Heart left ventricle (tissue), 16 donors: ENCODE measurements around the gene ADCY5. TPM values are rescaled to one million over a fixed set of nuclear protein-coding genes. Genes with fewer than 3 reads are reported as not detected.

Source experiments
- ATAC-seq, 4 donors: fragments of 200-7000 bp; cut with Tn5 transposase; one replicate each; pipeline ENCODE4 v1.9.1; 2020 to 2022; ENCODE audit warnings: moderate library complexity in 4 of 4, mild to moderate bottlenecking in 3 of 4, moderate number of reproducible peaks in 1 of 4
- DNase-seq, 5 donors: peaks; one replicate each; pipeline ENCODE4 v3.0.0-alpha.2; 2020
- H3K27ac ChIP-seq, 12 donors: fragments of 200-600 bp; sonication (generic) in 4 of 12; one replicate each; pipeline versions ENCODE4 v1.5.0 to v1.8.0; 2016 to 2022; ENCODE audit warnings: mild to moderate bottlenecking in 2 of 12
- H3K27me3 ChIP-seq, 9 donors: fragments of 200-600 bp; sonication (generic) in 2 of 9; one replicate each; pipeline versions ENCODE4 v1.5.1 to v1.8.0; 2016 to 2022; ENCODE audit warnings: mild to moderate bottlenecking in 3 of 9
- H3K36me3 ChIP-seq, 9 donors: fragments of 200-600 bp; sonication (generic) in 2 of 9; one replicate each; pipeline versions ENCODE4 v1.5.0 to v1.8.0; 2018 to 2022; ENCODE audit warnings: mild to moderate bottlenecking in 2 of 9
- H3K4me1 ChIP-seq, 12 donors: fragments of 200-600 bp; sonication (generic) in 4 of 12; one replicate each; pipeline versions ENCODE4 v1.5.0 to v1.8.0; 2016 to 2022; ENCODE audit warnings: mild to moderate bottlenecking in 3 of 12
- H3K4me3 ChIP-seq, 12 donors: fragments of 200-600 bp; sonication (generic) in 4 of 12; one replicate each; pipeline versions ENCODE4 v1.5.0 to v1.8.0; 2017 to 2022; ENCODE audit warnings: mild to moderate bottlenecking in 9 of 12, moderate library complexity in 4 of 12
- H3K9me3 ChIP-seq, 12 donors: fragments of 200-600 bp; sonication (generic) in 4 of 12; one replicate each; pipeline versions ENCODE4 v1.5.0 to v1.8.0; 2016 to 2022; ENCODE audit warnings: mild to moderate bottlenecking in 1 of 12
- CTCF ChIP-seq, 12 donors: fragments of 200-600 bp; sonication (generic) in 4 of 12; IDR thresholded peaks; one replicate each; pipeline versions ENCODE4 v1.5.0 to v1.8.0; 2018 to 2022; ENCODE audit warnings: antibody characterized with exemption in 12 of 12, mild to moderate bottlenecking in 5 of 12
- POLR2A ChIP-seq, 2 donors: fragments of 450-650 bp; IDR thresholded peaks; one replicate each; pipeline ENCODE4 v1.6.1; 2017; ENCODE audit warnings: antibody characterized with exemption in 2 of 2, mild to moderate bottlenecking in 2 of 2, moderate library complexity in 2 of 2
- WGBS, 4 donors: extraction: QIAGEN DNeasy Blood & Tissue Kit in 2 of 4; methylation state at CpG; one replicate each; pipeline versions ENCODE4 v1.1.5 to v1.1.7; 2013 to 2018; 5-methylcytosine and 5-hydroxymethylcytosine counted together
- intact Hi-C, 10 donors: fragments of 100-400 bp; cut with DNase I; formaldehyde crosslinking; loops; one replicate each; pipeline versions ENCODE4 v1.11.1 to v1.14.2; 2022
- polyA plus RNA-seq, 2 donors: library from polyadenylated mRNA; stranded (reverse); fragments of 200-250 nt; gene quantifications; one replicate each; pipeline ENCODE4 v1.2.3, GENCODE V29; 2013
- total RNA-seq, 9 donors: library from RNA; depleted of rRNA in 2 of 9; stranded (reverse); fragments of >200 nt in 2 of 9; fragmentation: NEBNext Ultra II Directional in 3 of 9; extraction: Animal tissue kit (Norgen Biotek cat#: 25700) in 3 of 9; gene quantifications; one replicate each; pipeline versions ENCODE4 v1.1.0 to v1.2.4, GENCODE V29; 2016 to 2023
- donor health status: ischemic (EF 13 %, LVEDD 7.1; RV severe dilation, severe dysfunction).
- donor health status: healthy with polysubstance abuse.
- donor health status: DM: no; HTN: yes; CAD: no.
- donor health status: DM: no; HTN: no; CAD: no.
- donor health status: ischemic (EF 25% LVEDD 6.9; RV normal size, moderate dysfunction).
- donor health status: ischemic (EF 25% LVEDD 5.7; RV mildly dilated, moderate dysfunction).
- donor health status: healthy.
- donor health status: DM: yes; HTN: yes; CAD: no.
- donor health status: ischemic (EF 35%, LVEDD 5.7; RV mildly dilated, moderate dysfunction).
- donor health status: nonischemic (EF 11% LVEDD 7.7; RV severe dilation, severe dysfunction).
- donor health status: DM: yes; HTN: yes; CAD: no.
- donor health status: PGD.
- donor health status: ischemic (EF 29% LVEDD 5.4; RV normal size, mild dysfunction).
- donor health status: nonischemic (EF 23%, LVEDD 6.1; RV moderate dilation, normal function).

The ADCY5 gene
- total and polyA plus RNA-seq, 11 donors, result 78.5 to 276 (median 167) TPM

GRCh38 chr3:123430266-123430665, 18.6 kb downstream of the ADCY5 start:
- H3K9me3 ChIP-seq, result no peaks in the 10 kb centered on the region
- H3K4me3 ChIP-seq, result no peak overlapping the region
- no peaks in the 10 kb centered on the region for H3K27me3 ChIP-seq
- intact Hi-C loops, result loop anchor here in 1 of 10 donors (5.0 kb wide), 1 partner anchor 88 kb away; no protein-coding TSS in a partner anchor
- DNase-seq, result no peak
- no peaks in the 10 kb centered on the region for H3K36me3 ChIP-seq
- TF ChIP-seq CTCF (IDR thresholded peaks at IDR 0.05), result no peak
- no peak for TF ChIP-seq POLR2A (IDR thresholded peaks at IDR 0.05)
- WGBS, 4 donors, result 62 to 70% (median 68%) methylated on average over 11 of the region's 11 CpGs
- no peak for ATAC-seq
- H3K4me1 ChIP-seq, result peaks cover 0 to 98% (median 55%) of the 10 kb centered on the region in 12 donors
- H3K27ac ChIP-seq, result peak overlapping the region in 7 of 12 donors; percentile 14 to 92 (median 69)

- Histone ChIP-seq H3K9me3 (no peaks in the 10 kb centered on the region), H3K4me1 (peaks cover 0 to 99% (median 60%) of the 10 kb centered on the region in 12 donors), H3K36me3 (no peaks in the 10 kb centered on the region), H3K4me3 (no peak overlapping the region), H3K27me3 (no peaks in the 10 kb centered on the region), H3K27ac (peak overlapping the region in 7 of 12 donors; percentile 14 to 94 (median 78))
- ATAC-seq (no peak), DNase-seq (no peak)
- TF ChIP-seq CTCF (IDR thresholded peaks at IDR 0.05) (no peak), POLR2A (IDR thresholded peaks at IDR 0.05) (no peak)
- intact Hi-C loops, result loop anchor here in 1 of 10 donors (5.0 kb wide), 1 partner anchor 87 kb away; no protein-coding TSS in a partner anchor
- 52 to 63% (median 58%) methylated on average over 6 to 10 of the region's 10 CpGs for WGBS, 4 donors
These were observed 19.3 kb downstream of the ADCY5 start for GRCh38 chr3:123429362-123430125.

GRCh38 chr3:123424999-123425712, 23.7 kb downstream of the ADCY5 start:
- ATAC-seq, result peak; percentile 35 to 62 (median 42)
- Histone ChIP-seq H3K27me3 (no peaks in the 10 kb centered on the region), H3K4me1 (peaks cover 3 to 99% (median 63%) of the 10 kb centered on the region in 12 donors)

More at GRCh38 chr3:123424999-123425712, 23.7 kb downstream of the ADCY5 start:
- TF ChIP-seq POLR2A (IDR thresholded peaks at IDR 0.05), result no peak
- no peak for TF ChIP-seq CTCF (IDR thresholded peaks at IDR 0.05)
- Histone ChIP-seq H3K36me3 (no peaks in the 10 kb centered on the region), H3K4me3 (no peak overlapping the region), H3K9me3 (no peaks in the 10 kb centered on the region), H3K27ac (peak overlapping the region in 11 of 12 donors; percentile 51 to 94 (median 88))
- 40 to 57% (median 50%) methylated on average over 6 to 8 of the region's 8 CpGs for WGBS, 4 donors
- peak in 2 of 5 donors; percentile 44 to 66 for DNase-seq
- intact Hi-C loops, result no loop called here
